CD4-positive, CD25-positive, alpha-beta regulatory T cell (primary cell): ENCODE results near the gene MLLT3. TPM values are rescaled to one million over a fixed set of nuclear protein-coding genes. Genes with fewer than 3 reads are reported as not detected.

Source experiments
- ATAC-seq, 2 donors: fragments of 150-1000 bp; cut with Tn5 transposase; one replicate each; pipeline ENCODE4 v1.10.0; 2021; ENCODE audit warnings: low read depth in 2 of 2, moderate number of reproducible peaks in 2 of 2, moderate library complexity in 1 of 2
- DNase-seq, 3 donors: peaks; one replicate each; pipeline versions ENCODE4 v3.0.0 to v3.0.0-alpha.2; 2012 to 2022; ENCODE audit warnings: mixed read lengths in 1 of 3
- H3K27ac ChIP-seq: one replicate; pipeline ENCODE4 v1.7.0; 2013; ENCODE audit warnings: mild to moderate bottlenecking, low read length; ENCODE audit not compliant: insufficient read depth, poor library complexity, severe bottlenecking
- H3K27me3 ChIP-seq: one replicate; pipeline ENCODE4 v1.7.0; 2013; ENCODE audit warnings: low read length; ENCODE audit not compliant: control insufficient read depth, insufficient read depth
- H3K36me3 ChIP-seq: one replicate; pipeline ENCODE4 v1.7.0; 2013; ENCODE audit warnings: mild to moderate bottlenecking, low read length, moderate library complexity; ENCODE audit not compliant: control insufficient read depth, insufficient read depth
- H3K4me1 ChIP-seq: 2 replicates; pipeline ENCODE4 v1.7.0; 2013; ENCODE audit warnings: mild to moderate bottlenecking, low read length; ENCODE audit not compliant: insufficient read depth, control insufficient read depth, poor library complexity, severe bottlenecking
- H3K4me3 ChIP-seq: one replicate; pipeline ENCODE4 v1.7.0; 2013; ENCODE audit warnings: low read depth, mild to moderate bottlenecking, low read length, moderate library complexity
- H3K9me3 ChIP-seq, 2 experiments: 1 replicate in 1 of 2; 2 replicates in 1 of 2; pipeline ENCODE4 v1.7.0; 2013; ENCODE audit warnings: low read length in 2 of 2, mild to moderate bottlenecking in 1 of 2, moderate library complexity in 1 of 2; ENCODE audit not compliant: control insufficient read depth in 2 of 2
- H3K27ac Mint-ChIP-seq, 3 donors: one replicate each; pipeline ENCODE4 v1.8.0; 2020 to 2022; ENCODE audit warnings: mild to moderate bottlenecking in 3 of 3, mixed read lengths in 3 of 3, moderate library complexity in 2 of 3
- H3K27me3 Mint-ChIP-seq: one replicate; pipeline ENCODE4 v1.8.0; 2022; ENCODE audit warnings: mild to moderate bottlenecking, mixed read lengths
- H3K36me3 Mint-ChIP-seq: one replicate; pipeline ENCODE4 v1.8.0; 2020; ENCODE audit warnings: mixed read lengths
- H3K4me1 Mint-ChIP-seq, 4 donors: one replicate each; pipeline ENCODE4 v1.8.0; 2020 to 2022; ENCODE audit warnings: mixed read lengths in 4 of 4, mild to moderate bottlenecking in 1 of 4
- H3K4me3 Mint-ChIP-seq, 4 donors: one replicate each; pipeline ENCODE4 v1.8.0; 2020 to 2022; ENCODE audit warnings: mild to moderate bottlenecking in 4 of 4, mixed read lengths in 4 of 4, moderate library complexity in 3 of 4
- H3K9me3 Mint-ChIP-seq, 7 donors: one replicate each; pipeline ENCODE4 v1.8.0; 2020 to 2022; ENCODE audit warnings: mixed read lengths in 7 of 7, mild to moderate bottlenecking in 3 of 7, moderate library complexity in 2 of 7
- polyA plus RNA-seq, 4 donors: library from polyadenylated mRNA; unstranded; fragments of 300-500 nt; fragmentation: Illumina TruSeq; gene quantifications; one replicate each; pipeline ENCODE4 v1.2.3, GENCODE V29; 2021
- total RNA-seq: library from RNA; stranded (reverse); gene quantifications from one replicate; pipeline ENCODE4 v1.2.3, GENCODE V29; 2022

The MLLT3 gene
- total and polyA plus RNA-seq, 5 donors from 2014 or later, result 37.6 to 63.2 (median 51.1) TPM

DNA sequence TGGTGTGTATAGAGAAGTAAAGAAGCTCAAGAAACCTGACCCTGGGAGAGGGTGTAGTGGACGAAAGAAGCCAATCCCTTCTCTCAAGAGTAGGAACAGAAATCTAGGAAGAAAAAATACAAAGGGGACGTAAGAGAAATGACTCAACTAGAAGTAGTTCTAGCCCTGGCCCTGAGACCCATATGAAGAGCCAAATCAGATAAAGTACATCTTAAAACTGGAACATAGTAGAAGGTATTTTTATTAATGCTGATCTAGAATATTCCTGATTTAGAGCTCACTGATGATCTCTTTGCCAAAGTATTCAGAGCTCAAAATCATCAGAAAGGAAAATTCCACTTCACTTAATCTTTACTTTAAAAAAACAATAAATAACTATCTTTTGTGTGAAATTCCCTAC is 184.8 kb downstream of the MLLT3 start:
- Mint-ChIP-seq H3K4me3 (no peak overlapping the region), H3K36me3 (peaks cover 18% of the 10 kb centered on the region), H3K27ac (peak overlapping the region in 1 of 3 donors; percentile 55), H3K27me3 (no peaks in the 10 kb centered on the region), H3K9me3 (peaks cover 0 to 2% (median 0%) of the 10 kb centered on the region in 7 donors), H3K4me1 (peaks cover 25 to 64% (median 37%) of the 10 kb centered on the region in 4 donors)
- no peak for ATAC-seq
- no peaks in the 10 kb centered on the region for H3K4me1 ChIP-seq
- H3K4me3 ChIP-seq, result no peak overlapping the region
- no peak overlapping the region for H3K27ac ChIP-seq
- H3K27me3 ChIP-seq, result no peaks in the 10 kb centered on the region
- no peak for DNase-seq
- H3K9me3 ChIP-seq, result no peaks in the 10 kb centered on the region
- H3K36me3 ChIP-seq, result peaks cover 5% of the 10 kb centered on the region

DNA sequence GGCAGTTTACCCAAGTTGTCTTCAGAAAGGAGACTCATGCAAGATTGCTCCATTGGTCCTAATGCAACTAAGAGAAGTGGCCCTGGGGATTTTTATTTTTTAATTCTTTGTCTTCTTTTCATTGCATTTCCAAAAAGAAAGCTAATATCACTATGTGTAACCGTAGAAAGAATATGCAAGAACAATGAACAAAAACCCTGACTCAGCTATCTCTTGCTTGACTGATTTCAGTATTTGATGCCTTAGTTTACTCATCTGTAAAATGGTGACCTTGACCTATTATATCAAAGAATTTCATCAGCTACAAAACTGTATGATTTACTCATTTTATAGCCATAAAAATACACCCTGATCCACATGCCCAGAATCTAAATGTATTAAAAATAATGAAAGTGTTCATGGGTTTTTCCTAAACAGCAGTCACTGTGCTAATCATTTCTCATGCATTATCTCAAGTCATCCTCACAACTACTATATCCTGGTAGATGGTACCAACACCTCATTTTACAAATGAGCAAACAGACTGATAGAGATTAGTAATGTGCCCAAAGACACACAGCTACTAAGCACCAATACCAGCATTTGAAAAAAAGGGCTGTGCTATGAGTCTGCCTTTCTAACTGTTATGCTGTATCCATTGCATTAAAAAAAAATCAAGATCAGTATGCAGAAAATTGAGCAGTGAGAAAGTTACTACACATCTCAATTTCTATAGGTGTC is 185.7 kb downstream of the MLLT3 start:
- H3K4me3 Mint-ChIP-seq, result no peak overlapping the region
- no peaks in the 10 kb centered on the region for H3K9me3 ChIP-seq
- no peak overlapping the region for H3K27ac ChIP-seq
- no peak for ATAC-seq
- H3K4me1 ChIP-seq, result no peaks in the 10 kb centered on the region
- no peaks in the 10 kb centered on the region for H3K27me3 ChIP-seq
- DNase-seq, result no peak
- no peak overlapping the region for H3K27ac Mint-ChIP-seq
- H3K4me1 Mint-ChIP-seq, result peaks cover 17 to 57% (median 33%) of the 10 kb centered on the region in 4 donors
- no peak overlapping the region for H3K4me3 ChIP-seq
- peaks cover 0 to 2% (median 0%) of the 10 kb centered on the region in 7 donors for H3K9me3 Mint-ChIP-seq
- H3K36me3 ChIP-seq, result peaks cover 5% of the 10 kb centered on the region
- H3K36me3 Mint-ChIP-seq, result peaks cover 18% of the 10 kb centered on the region
- no peaks in the 10 kb centered on the region for H3K27me3 Mint-ChIP-seq

DNA sequence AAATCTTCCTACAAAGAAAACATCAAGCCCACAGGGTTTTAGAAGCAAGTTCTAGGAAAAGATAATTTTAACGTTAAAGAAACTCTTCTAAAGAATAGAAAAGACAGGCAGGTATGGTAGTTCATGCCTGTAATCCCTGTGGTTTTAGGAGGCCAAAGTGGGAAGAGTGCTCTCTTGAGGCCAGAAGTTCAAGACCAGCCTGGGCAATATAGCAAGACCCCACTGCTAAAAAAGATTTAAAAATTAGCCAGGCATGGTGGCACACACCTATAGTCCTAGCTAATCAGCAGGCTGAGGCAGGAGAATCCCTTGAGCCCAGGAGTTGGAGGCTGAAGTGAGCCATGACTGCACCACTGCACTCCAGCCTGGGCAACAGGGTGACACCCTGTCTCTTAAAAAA is 193.3 kb downstream of the MLLT3 start:
- H3K9me3 ChIP-seq, result no peaks in the 10 kb centered on the region
- H3K4me1 ChIP-seq, result no peaks in the 10 kb centered on the region
- H3K27ac ChIP-seq, result no peak overlapping the region
- Mint-ChIP-seq H3K9me3 (no peaks in the 10 kb centered on the region), H3K27me3 (no peaks in the 10 kb centered on the region), H3K27ac (no peak overlapping the region), H3K4me1 (peaks cover 38 to 66% (median 47%) of the 10 kb centered on the region in 4 donors), H3K4me3 (no peak overlapping the region), H3K36me3 (peaks cover 5% of the 10 kb centered on the region)
- ATAC-seq (no peak), DNase-seq (no peak)
- no peak overlapping the region for H3K4me3 ChIP-seq
- no peaks in the 10 kb centered on the region for H3K27me3 ChIP-seq
- no peaks in the 10 kb centered on the region for H3K36me3 ChIP-seq

DNA sequence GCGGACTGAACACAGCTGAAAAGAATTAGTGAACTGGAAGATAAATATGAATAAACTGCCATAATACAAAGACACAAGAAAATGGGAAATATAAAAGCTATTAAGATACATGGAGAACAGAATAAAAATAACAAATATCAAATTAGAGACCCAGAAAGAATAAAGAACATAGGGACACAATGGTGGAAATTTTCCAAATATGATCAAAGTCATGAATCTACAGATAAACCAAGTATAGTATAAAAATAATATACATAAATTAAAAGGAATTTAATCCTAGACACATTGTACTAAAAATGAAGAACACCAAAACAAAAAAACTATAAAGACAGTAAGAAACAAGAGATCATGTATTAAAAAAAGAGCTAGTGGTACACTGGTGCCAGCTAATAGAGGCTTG is 194.9 kb downstream of the MLLT3 start:
- no peaks in the 10 kb centered on the region for H3K4me1 ChIP-seq
- no peaks in the 10 kb centered on the region for H3K9me3 Mint-ChIP-seq
- H3K4me3 ChIP-seq, result no peak overlapping the region
- H3K27me3 ChIP-seq, result no peaks in the 10 kb centered on the region
- no peaks in the 10 kb centered on the region for H3K36me3 ChIP-seq
- no peaks in the 10 kb centered on the region for H3K9me3 ChIP-seq
- H3K4me1 Mint-ChIP-seq, result peaks cover 46 to 66% (median 54%) of the 10 kb centered on the region in 4 donors
- peaks cover 8% of the 10 kb centered on the region for H3K36me3 Mint-ChIP-seq
- DNase-seq (no peak), ATAC-seq (no peak)
- H3K4me3 Mint-ChIP-seq, result no peak overlapping the region
- H3K27ac ChIP-seq, result no peak overlapping the region
- H3K27me3 Mint-ChIP-seq, result no peaks in the 10 kb centered on the region
- no peak overlapping the region for H3K27ac Mint-ChIP-seq

DNA sequence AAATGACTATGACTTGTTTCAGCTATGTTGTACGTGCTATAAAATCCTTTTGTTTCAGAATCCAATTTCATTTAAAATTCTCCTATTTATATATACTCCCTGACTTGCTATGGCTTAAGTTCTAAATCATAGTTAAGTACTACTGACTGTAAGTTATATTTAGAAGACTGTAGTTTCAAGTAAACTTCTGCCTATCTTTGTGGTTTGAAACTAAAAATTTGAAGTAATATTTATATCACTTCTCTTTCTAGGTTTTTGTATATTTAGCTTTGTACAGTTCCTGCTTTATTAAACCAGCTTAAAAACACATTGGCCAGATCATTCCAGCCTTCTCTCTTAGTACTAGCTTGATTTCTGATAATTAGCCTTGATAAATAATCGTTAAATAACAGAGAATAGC is 196.3 kb downstream of the MLLT3 start:
- Histone ChIP-seq H3K4me1 (no peaks in the 10 kb centered on the region), H3K4me3 (no peak overlapping the region), H3K9me3 (no peaks in the 10 kb centered on the region), H3K27ac (no peak overlapping the region), H3K27me3 (no peaks in the 10 kb centered on the region), H3K36me3 (no peaks in the 10 kb centered on the region)
- Mint-ChIP-seq H3K27me3 (no peaks in the 10 kb centered on the region), H3K27ac (no peak overlapping the region), H3K9me3 (no peaks in the 10 kb centered on the region), H3K4me3 (no peak overlapping the region), H3K4me1 (peaks cover 46 to 65% (median 58%) of the 10 kb centered on the region in 4 donors), H3K36me3 (peaks cover 11% of the 10 kb centered on the region)
- no peak for DNase-seq
- no peak for ATAC-seq

DNA sequence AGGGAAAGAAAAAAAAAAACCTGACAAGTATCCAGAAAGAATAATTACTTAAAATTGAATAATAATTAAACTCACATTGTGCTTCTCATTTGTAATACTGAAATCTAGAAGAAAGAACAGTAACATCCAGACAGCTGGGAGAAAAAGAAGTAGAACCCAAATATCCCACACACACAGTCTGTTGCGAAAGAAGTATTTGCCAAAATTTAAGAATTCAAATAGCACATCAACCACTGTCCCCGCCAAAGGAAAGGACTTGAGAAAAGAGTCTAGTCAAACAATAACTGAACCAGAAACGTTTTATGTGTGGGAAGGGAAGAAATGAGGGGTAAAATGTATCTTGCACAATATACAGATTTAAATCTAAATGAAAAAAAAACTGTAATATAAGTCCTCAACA is 202.8 kb downstream of the MLLT3 start:
- DNase-seq, result no peak
- H3K27ac Mint-ChIP-seq, result no peak overlapping the region
- Histone ChIP-seq H3K27me3 (no peaks in the 10 kb centered on the region), H3K9me3 (no peaks in the 10 kb centered on the region), H3K4me1 (no peaks in the 10 kb centered on the region), H3K36me3 (no peaks in the 10 kb centered on the region), H3K27ac (no peak overlapping the region), H3K4me3 (no peak overlapping the region)
- H3K4me3 Mint-ChIP-seq, result no peak overlapping the region
- no peak for ATAC-seq
- peaks cover 11% of the 10 kb centered on the region for H3K36me3 Mint-ChIP-seq
- peaks cover 32 to 58% (median 45%) of the 10 kb centered on the region in 4 donors for H3K4me1 Mint-ChIP-seq
- H3K9me3 Mint-ChIP-seq, result no peaks in the 10 kb centered on the region
- no peaks in the 10 kb centered on the region for H3K27me3 Mint-ChIP-seq

DNA sequence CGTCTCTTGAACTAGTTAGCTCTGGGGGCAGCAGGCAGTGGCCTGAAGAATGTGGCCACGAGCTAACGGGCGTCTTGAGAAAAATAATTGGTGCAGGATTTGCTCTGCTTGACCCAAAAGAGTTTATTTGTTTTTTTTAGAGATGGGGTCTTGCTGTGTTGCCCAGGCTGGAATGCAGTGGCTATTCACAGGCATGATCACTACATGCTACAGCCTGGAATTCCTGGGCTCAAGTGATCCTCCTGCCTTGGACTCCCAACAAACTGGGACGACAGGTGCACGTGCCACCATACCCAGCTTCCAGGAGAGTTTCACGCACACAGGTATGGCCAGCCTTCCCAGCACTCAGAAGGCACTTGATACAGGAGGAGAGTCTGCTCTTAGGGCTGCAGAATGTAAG is 203.8 kb downstream of the MLLT3 start:
- H3K27ac Mint-ChIP-seq, result peak overlapping the region in 1 of 3 donors; percentile 34
- H3K4me1 Mint-ChIP-seq, result peaks cover 36 to 66% (median 47%) of the 10 kb centered on the region in 4 donors
- H3K9me3 Mint-ChIP-seq, result peaks cover 0 to 1% (median 0%) of the 10 kb centered on the region in 7 donors
- Histone ChIP-seq H3K4me1 (no peaks in the 10 kb centered on the region), H3K36me3 (peaks cover 3% of the 10 kb centered on the region), H3K9me3 (no peaks in the 10 kb centered on the region), H3K27ac (no peak overlapping the region), H3K27me3 (no peaks in the 10 kb centered on the region), H3K4me3 (no peak overlapping the region)
- no peak for ATAC-seq
- no peak overlapping the region for H3K4me3 Mint-ChIP-seq
- no peak for DNase-seq
- no peaks in the 10 kb centered on the region for H3K27me3 Mint-ChIP-seq
- H3K36me3 Mint-ChIP-seq, result peaks cover 18% of the 10 kb centered on the region
